ENCODE results near the gene RIOK2.

RIOK2 gene

DNA sequence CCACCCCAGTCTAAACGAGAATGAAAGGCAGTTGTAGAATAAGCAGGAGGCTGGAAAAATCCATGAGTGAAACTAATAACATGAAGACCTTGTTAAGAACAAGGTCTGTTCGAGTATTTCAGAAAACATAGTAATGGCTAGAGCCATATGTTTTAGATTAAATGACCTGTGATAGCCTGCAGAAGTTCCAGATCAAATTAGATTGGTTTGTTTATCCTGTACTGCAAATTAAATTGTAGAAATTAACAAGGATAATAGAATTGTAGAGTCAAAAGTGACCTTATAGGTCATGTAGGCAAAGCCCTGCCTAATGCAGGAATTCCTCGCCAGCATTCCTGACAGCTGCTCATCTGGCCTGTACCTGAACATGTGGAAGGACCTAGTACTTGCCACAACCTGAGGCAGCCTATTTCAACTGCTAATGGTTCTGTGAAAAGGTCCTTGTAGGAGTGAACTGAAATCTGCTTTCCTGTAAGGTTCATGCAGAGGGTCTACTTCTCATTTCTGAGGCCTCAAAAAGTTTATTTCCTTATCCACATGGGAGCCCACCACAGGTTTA is 57.8 kb downstream of the RIOK2 start:
- DNase-seq (ENCODE audit: low spot score), result no peak
- TF ChIP-seq, protein P1, sequence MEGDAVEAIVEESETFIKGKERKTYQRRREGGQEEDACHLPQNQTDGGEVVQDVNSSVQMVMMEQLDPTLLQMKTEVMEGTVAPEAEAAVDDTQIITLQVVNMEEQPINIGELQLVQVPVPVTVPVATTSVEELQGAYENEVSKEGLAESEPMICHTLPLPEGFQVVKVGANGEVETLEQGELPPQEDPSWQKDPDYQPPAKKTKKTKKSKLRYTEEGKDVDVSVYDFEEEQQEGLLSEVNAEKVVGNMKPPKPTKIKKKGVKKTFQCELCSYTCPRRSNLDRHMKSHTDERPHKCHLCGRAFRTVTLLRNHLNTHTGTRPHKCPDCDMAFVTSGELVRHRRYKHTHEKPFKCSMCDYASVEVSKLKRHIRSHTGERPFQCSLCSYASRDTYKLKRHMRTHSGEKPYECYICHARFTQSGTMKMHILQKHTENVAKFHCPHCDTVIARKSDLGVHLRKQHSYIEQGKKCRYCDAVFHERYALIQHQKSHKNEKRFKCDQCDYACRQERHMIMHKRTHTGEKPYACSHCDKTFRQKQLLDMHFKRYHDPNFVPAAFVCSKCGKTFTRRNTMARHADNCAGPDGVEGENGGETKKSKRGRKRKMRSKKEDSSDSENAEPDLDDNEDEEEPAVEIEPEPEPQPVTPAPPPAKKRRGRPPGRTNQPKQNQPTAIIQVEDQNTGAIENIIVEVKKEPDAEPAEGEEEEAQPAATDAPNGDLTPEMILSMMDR (IDR thresholded peaks at IDR 0.05; ENCODE audit: borderline replicate concordance, control extremely low read depth, extremely low read depth, insufficient read depth, missing control alignments), result no peak
- in situ Hi-C loops (cut with MboI; ENCODE audit: low sequenced_read_pairs, unreplicated experiment), result no loop called here

DNA sequence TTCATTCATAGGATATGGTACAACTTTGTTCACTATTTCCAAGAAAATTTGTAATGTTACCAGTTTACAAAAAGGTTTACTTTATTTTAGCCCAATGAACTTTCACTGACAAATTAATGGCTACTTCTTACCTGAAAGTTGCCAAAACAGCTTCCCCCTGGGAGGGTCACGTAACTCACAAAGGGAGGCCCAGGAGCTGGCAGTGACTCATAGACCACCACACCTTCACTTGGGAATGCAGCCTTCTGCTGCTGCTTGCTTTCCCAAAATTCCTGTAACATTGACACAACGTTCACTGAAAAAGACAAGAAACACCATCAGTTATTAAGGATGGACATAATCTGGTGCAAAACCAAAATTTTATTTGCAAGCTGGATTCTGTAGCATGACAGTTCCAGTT is 58.7 kb downstream of the RIOK2 start:
- in situ Hi-C loops (cut with MboI; ENCODE audit: low sequenced_read_pairs, unreplicated experiment), result no loop called here
- TF ChIP-seq, protein P1 (IDR thresholded peaks at IDR 0.05; ENCODE audit: borderline replicate concordance, control extremely low read depth, extremely low read depth, insufficient read depth, missing control alignments), result no peak
- DNase-seq (ENCODE audit: low spot score), result no peak

DNA sequence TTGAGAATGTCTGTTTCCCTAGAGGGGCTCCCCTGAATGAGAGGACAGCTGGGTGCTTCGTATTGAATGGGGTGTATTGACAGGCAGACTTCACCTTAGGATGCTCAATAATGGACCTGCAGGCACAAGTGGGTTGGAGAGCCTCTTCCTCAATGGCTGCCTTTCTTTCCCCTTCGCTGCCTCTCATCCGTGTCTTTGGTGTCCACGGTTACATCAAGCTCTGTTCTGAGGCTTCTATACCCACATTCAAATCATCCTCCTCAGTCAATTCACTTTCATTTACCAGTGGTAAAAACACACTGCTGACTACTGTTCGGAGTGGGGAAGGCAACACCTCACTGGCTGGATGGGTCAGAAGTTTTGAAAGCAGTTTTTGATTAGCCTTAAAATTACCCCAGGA is 61.2 kb downstream of the RIOK2 start:
- in situ Hi-C loops (cut with MboI; ENCODE audit: low sequenced_read_pairs, unreplicated experiment), result no loop called here
- no peak for DNase-seq (ENCODE audit: low spot score)
- TF ChIP-seq, protein P1 (IDR thresholded peaks at IDR 0.05; ENCODE audit: borderline replicate concordance, control extremely low read depth, extremely low read depth, insufficient read depth, missing control alignments), result no peak

DNA sequence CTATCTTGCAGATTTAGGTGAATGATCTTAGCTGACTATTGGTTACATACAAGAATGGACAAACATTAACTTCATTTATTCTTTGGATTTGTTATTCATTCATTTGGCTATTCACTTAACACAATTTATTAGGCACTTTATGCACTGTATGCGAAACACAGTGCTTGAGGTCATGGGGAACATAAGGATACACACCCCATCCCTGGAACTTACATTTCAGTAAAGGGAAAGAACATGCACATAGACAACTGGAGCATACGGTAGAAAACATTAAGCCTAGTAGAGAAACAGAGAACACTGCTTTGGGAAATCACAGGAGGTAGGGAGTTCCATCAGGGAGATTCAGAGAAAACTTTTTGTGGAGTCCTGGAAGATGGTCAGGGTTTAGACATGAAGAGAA is 62.9 kb downstream of the RIOK2 start:
- in situ Hi-C loops (cut with MboI; ENCODE audit: low sequenced_read_pairs, unreplicated experiment), result no loop called here
- DNase-seq (ENCODE audit: low spot score), result no peak
- TF ChIP-seq, protein P1 (IDR thresholded peaks at IDR 0.05; ENCODE audit: borderline replicate concordance, control extremely low read depth, extremely low read depth, insufficient read depth, missing control alignments), result no peak

DNA sequence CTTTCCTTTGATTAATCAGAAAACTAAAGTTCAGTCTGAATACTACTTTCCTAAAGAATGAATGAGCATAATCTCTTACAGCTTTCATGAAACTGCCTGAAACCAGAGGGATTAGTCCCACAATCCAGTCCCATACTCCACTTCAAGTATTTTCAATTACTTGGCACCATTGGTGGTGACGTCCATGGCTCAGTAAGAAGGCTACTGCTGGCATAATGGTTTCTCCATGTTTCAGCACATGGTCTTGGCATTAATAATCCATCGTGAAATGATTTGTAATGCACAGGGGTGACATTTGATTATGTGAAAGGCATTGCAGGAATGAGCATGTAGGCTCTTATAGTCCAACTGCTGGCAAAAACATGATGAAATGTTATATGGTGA is 64.0 kb downstream of the RIOK2 start:
- no peak for DNase-seq (ENCODE audit: low spot score)
- in situ Hi-C loops (cut with MboI; ENCODE audit: low sequenced_read_pairs, unreplicated experiment), result no loop called here
- TF ChIP-seq, protein P1 (IDR thresholded peaks at IDR 0.05; ENCODE audit: borderline replicate concordance, control extremely low read depth, extremely low read depth, insufficient read depth, missing control alignments), result no peak

DNA sequence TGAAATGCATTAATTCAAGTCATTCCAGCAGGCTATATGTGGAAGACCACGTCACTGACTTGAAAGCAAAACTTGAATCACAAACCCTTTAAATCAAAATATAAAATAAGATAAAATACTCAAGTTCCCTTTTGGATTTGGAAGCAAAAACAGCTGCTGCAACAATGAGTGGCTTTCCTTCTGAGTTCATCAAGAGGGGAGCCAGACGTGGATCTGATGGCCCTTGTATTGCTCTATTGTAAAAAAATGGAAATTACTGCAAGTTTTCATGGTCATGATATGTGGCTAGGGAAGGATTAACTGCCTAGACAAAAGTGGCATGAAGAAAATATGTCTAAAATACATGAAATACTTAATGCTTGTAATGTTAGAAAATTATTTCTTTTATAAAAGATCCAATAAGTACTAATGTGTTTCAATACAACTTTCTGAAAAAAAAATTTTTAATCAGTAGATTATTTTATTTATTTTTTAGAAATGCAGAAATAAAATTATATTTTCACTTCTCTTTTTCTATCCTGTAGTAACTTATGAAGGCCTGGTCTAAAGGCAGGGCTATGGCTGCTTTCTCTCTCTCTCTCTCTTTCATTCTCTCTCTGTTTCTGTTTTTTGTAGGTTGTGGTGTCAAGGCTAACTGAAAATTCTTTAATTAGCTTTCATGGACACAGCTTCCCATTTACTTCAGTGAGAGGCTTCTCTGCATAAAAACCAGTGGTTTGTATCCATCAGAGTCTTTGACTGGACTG is 64.6 kb downstream of the RIOK2 start:
- TF ChIP-seq, protein P1 (IDR thresholded peaks at IDR 0.05; ENCODE audit: borderline replicate concordance, control extremely low read depth, extremely low read depth, insufficient read depth, missing control alignments), result no peak
- no peak for DNase-seq (ENCODE audit: low spot score)
- in situ Hi-C loops (cut with MboI; ENCODE audit: low sequenced_read_pairs, unreplicated experiment), result no loop called here
